T-helper 9 cell (primary cell): Measurements from ENCODE around the gene ARMC2.
"Not testable (repeated sequence)": the region's sequence is repeated elsewhere in the genome, so short reads cannot be mapped to it uniquely, and the experiment has no call there.

Source experiments
- DNase-seq: peaks from one replicate; pipeline ENCODE4 v3.0.0-alpha.2; 2020

The ARMC2 gene

GRCh38 chr6:108958900-108959770 is 110.9 kb downstream of the ARMC2 start:
- DNase-seq, result no peak

- DNase-seq, result no peak
Measured at GRCh38 chr6:108959972-108960582, 111.9 kb downstream of the ARMC2 start.

- DNase-seq, result no peak
Measured at GRCh38 chr6:108960601-108961000, 112.4 kb downstream of the ARMC2 start.

- DNase-seq, result no peak
Measured at GRCh38 chr6:108961077-108961476, 112.9 kb downstream of the ARMC2 start.

GRCh38 chr6:108961985-108962384 is 113.8 kb downstream of the ARMC2 start:
- no peak for DNase-seq

- DNase-seq, result no peak
Measured at GRCh38 chr6:108966251-108966650, 118.0 kb downstream of the ARMC2 start.

GRCh38 chr6:108966855-108967755 is 118.9 kb downstream of the ARMC2 start:
- DNase-seq, result no peak

GRCh38 chr6:108968325-108969316 is 120.4 kb downstream of the ARMC2 start:
- no peak for DNase-seq

- DNase-seq, result no peak
Measured at GRCh38 chr6:108969776-108970175, 121.6 kb downstream of the ARMC2 start.

GRCh38 chr6:108974201-108974600 is 126.0 kb downstream of the ARMC2 start:
- no peak for DNase-seq

- not testable (repeated sequence) for DNase-seq
Measured at GRCh38 chr6:108978638-108979037, 130.4 kb downstream of the ARMC2 start.

- DNase-seq, result no peak
Measured at GRCh38 chr6:108982154-108983113, 134.2 kb downstream of the ARMC2 start.

GRCh38 chr6:108983151-108983550 is 134.9 kb downstream of the ARMC2 start:
- DNase-seq, result no peak

- DNase-seq, result no peak
Measured at GRCh38 chr6:108985301-108985700, 137.1 kb downstream of the ARMC2 start.

GRCh38 chr6:108987156-108987555 is 138.9 kb downstream of the ARMC2 start:
- DNase-seq, result no peak

GRCh38 chr6:108988296-108988695 is 140.1 kb downstream of the ARMC2 start:
- DNase-seq, result no peak

GRCh38 chr6:108988765-108989164 is 140.5 kb downstream of the ARMC2 start:
- DNase-seq, result no peak

- no peak for DNase-seq
Measured at GRCh38 chr6:108989700-108990099, 141.5 kb downstream of the ARMC2 start.

GRCh38 chr6:108993876-108994275 is 145.7 kb downstream of the ARMC2 start:
- DNase-seq, result no peak

- no peak for DNase-seq
Measured at GRCh38 chr6:108995296-108995695, 147.1 kb downstream of the ARMC2 start.

- DNase-seq, result no peak
Measured at GRCh38 chr6:108996208-108996607, 148.0 kb downstream of the ARMC2 start.
